Measurements from ENCODE around the gene C16orf87.

GRCh38 chr16:46866286-46866685, 35.3 kb upstream of the C16orf87 start:
- TF ChIP-seq POLR2A (IDR thresholded peaks at IDR 0.05): no peak
- TF ChIP-seq CTCF (IDR thresholded peaks at IDR 0.05): no peak
- no peak for TF ChIP-seq EP300 (IDR thresholded peaks at IDR 0.05)
- TF ChIP-seq POLR2AphosphoS5 (IDR thresholded peaks at IDR 0.05): no peak

All from upper lobe of left lung (tissue), 4 donors.